KMS-11 (cell line): ENCODE data around the gene PHF21B.

ENCODE experiments used
- H2AFZ ChIP-seq: fragments of 200-600 bp; sonication (generic); 2 replicates; pipeline ENCODE4 v1.6.1; 2016; ENCODE audit warnings: antibody characterized with exemption, mixed run types, low read depth
- H3K27ac ChIP-seq: fragments of 200-600 bp; sonication (generic); 2 replicates; pipeline ENCODE4 v1.6.1; 2016; ENCODE audit warnings: mild to moderate bottlenecking, mixed run types
- H3K27me3 ChIP-seq: fragments of 200-600 bp; sonication (generic); 2 replicates; pipeline ENCODE4 v1.6.1; 2017; ENCODE audit warnings: mild to moderate bottlenecking, low read depth, mixed run types, moderate library complexity; ENCODE audit not compliant: insufficient read depth
- H3K36me3 ChIP-seq: fragments of 200-600 bp; sonication (generic); 2 replicates; pipeline ENCODE4 v1.6.1; 2017; ENCODE audit warnings: mild to moderate bottlenecking, mixed run types; ENCODE audit not compliant: insufficient read depth
- H3K4me1 ChIP-seq: fragments of 200-600 bp; sonication (generic); 2 replicates; pipeline ENCODE4 v1.6.1; 2016; ENCODE audit warnings: mild to moderate bottlenecking, low read depth, mixed run types; ENCODE audit not compliant: poor library complexity, severe bottlenecking
- H3K4me2 ChIP-seq: fragments of 200-600 bp; sonication (generic); 2 replicates; pipeline ENCODE4 v1.7.0; 2016; ENCODE audit warnings: mild to moderate bottlenecking, mixed run types
- H3K4me3 ChIP-seq: fragments of 200-600 bp; sonication (generic); IDR thresholded peaks from 2 replicates; pipeline ENCODE4 v1.6.1; 2017; ENCODE audit warnings: low read depth, low read length, mixed read lengths; ENCODE audit not compliant: insufficient read depth
- H3K79me2 ChIP-seq: fragments of 200-600 bp; sonication (generic); 2 replicates; pipeline ENCODE4 v1.6.1; 2016; ENCODE audit warnings: low read depth, mixed run types; ENCODE audit not compliant: insufficient read depth
- H3K9ac ChIP-seq: fragments of 200-600 bp; sonication (generic); 2 replicates; pipeline ENCODE4 v1.6.1; 2016; ENCODE audit warnings: mild to moderate bottlenecking, mixed run types
- H4K20me1 ChIP-seq: fragments of 200-600 bp; sonication (generic); 2 replicates; pipeline ENCODE4 v1.6.1; 2016; ENCODE audit warnings: mild to moderate bottlenecking, mixed run types; ENCODE audit not compliant: insufficient read depth
- TF ChIP-seq, protein P1 (sequence below): fragments of 200-600 bp; sonication (generic); conservative IDR thresholded peaks from 2 replicates; pipeline ENCODE4 v1.6.1; 2017; ENCODE audit warnings: low read depth, mild to moderate bottlenecking, antibody characterized with exemption, low read length, moderate library complexity, mixed read lengths

PHF21B gene

DNA sequence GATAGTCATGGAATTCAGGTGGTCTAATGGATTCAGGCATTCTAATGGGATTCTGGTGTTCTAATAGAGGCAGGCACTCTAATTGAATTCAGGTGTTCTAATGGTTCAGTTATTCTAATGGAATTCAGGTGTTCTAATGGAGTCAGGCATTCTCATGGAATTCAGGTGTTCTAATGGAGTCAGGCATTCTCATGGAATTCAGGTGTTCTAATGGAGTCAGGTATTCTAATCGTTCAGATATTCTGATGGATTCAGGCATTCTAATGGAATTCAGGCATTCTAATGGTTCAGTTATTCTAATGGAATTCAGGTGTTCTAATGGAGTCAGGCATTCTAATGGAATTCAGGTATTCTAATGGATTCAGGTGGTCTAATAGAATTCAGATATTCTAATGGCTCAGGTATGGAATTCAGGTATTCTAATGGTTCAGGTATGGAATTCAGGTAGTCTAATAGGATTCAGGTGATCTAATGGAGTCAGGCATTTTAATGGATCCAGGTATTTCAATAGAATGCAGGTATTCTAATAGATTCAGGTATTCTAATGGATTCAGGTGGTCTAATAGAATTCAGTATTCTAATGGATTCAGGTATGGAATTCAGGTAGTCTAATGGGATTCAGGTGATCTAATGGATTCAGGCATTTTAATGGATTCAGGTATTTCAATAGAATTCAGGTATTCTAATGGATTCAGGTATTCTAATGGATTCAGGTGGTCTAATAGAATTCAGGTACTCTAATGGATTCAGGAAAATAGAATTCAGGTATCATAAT lies 22.0 kb upstream of the PHF21B start:
- no peak overlapping the region for H2AFZ ChIP-seq
- no peaks in the 10 kb centered on the region; the same call in 1 of the 2 replicates for H3K27me3 ChIP-seq
- no peak overlapping the region for H3K27ac ChIP-seq
- H4K20me1 ChIP-seq: no peaks in the 10 kb centered on the region
- no peaks in the 10 kb centered on the region for H3K79me2 ChIP-seq
- no peak overlapping the region for H3K4me3 ChIP-seq
- no peaks in the 10 kb centered on the region for H3K4me1 ChIP-seq
- TF ChIP-seq, protein P1, sequence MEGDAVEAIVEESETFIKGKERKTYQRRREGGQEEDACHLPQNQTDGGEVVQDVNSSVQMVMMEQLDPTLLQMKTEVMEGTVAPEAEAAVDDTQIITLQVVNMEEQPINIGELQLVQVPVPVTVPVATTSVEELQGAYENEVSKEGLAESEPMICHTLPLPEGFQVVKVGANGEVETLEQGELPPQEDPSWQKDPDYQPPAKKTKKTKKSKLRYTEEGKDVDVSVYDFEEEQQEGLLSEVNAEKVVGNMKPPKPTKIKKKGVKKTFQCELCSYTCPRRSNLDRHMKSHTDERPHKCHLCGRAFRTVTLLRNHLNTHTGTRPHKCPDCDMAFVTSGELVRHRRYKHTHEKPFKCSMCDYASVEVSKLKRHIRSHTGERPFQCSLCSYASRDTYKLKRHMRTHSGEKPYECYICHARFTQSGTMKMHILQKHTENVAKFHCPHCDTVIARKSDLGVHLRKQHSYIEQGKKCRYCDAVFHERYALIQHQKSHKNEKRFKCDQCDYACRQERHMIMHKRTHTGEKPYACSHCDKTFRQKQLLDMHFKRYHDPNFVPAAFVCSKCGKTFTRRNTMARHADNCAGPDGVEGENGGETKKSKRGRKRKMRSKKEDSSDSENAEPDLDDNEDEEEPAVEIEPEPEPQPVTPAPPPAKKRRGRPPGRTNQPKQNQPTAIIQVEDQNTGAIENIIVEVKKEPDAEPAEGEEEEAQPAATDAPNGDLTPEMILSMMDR: no peak
- H3K9ac ChIP-seq: no peak overlapping the region
- H3K36me3 ChIP-seq: no peaks in the 10 kb centered on the region
- no peak overlapping the region for H3K4me2 ChIP-seq

DNA sequence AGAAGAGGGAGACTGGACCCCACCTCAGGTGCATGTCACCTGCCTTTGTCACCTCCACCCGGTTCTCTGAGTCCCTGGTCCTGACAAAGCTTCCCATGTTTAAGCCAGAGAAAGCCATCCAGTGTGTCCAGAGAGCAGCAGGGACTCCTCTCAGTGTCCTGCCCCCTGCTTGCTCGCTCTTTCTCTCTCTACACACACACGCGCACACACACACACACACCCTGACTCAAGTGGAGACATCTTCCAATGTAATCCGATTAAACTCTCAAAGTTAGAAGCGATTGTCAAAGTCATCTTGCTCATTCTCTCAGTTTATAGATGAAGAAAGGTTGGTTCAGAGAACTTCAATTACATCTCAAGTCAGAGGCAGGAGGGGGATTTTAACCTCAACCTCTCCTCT lies 19.7 kb upstream of the PHF21B start:
- no peaks in the 10 kb centered on the region for H3K4me1 ChIP-seq
- no peak overlapping the region for H3K27ac ChIP-seq
- peaks cover 6% of the 10 kb centered on the region; the same call in 1 of the 2 replicates for H3K27me3 ChIP-seq
- TF ChIP-seq, protein P1: no peak
- H4K20me1 ChIP-seq: no peaks in the 10 kb centered on the region
- H3K36me3 ChIP-seq: no peaks in the 10 kb centered on the region
- no peak overlapping the region for H3K9ac ChIP-seq
- H3K4me3 ChIP-seq: no peak overlapping the region
- no peaks in the 10 kb centered on the region for H3K79me2 ChIP-seq
- H2AFZ ChIP-seq: no peak overlapping the region
- H3K4me2 ChIP-seq: no peak overlapping the region

DNA sequence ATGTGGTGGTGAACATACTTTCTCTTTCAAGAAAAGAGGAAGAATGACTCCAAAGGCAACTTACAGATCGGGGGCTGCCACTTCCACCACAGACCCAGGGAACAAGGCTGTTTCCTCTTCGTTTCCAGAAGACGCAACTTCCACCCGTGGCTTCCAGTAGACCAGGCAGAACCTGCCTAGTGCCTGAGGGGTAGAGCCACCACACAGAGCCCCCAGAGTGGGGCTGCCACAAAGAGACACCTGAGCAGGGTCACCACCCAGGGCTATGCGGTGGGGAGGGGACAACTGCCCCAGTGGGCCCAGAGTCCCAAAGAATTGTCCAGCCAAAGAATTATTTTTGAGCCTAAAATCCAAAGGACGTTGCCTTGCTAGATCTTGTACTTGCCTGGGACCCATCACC lies 16.7 kb upstream of the PHF21B start:
- H3K27me3 ChIP-seq: peaks cover 13% of the 10 kb centered on the region; the same call in 1 of the 2 replicates
- no peak overlapping the region for H3K4me3 ChIP-seq
- no peak overlapping the region for H3K9ac ChIP-seq
- no peaks in the 10 kb centered on the region for H3K79me2 ChIP-seq
- H3K4me2 ChIP-seq: no peak overlapping the region
- no peak overlapping the region for H2AFZ ChIP-seq
- H4K20me1 ChIP-seq: no peaks in the 10 kb centered on the region
- H3K27ac ChIP-seq: no peak overlapping the region
- H3K36me3 ChIP-seq: no peaks in the 10 kb centered on the region
- no peaks in the 10 kb centered on the region for H3K4me1 ChIP-seq
- TF ChIP-seq, protein P1: no peak

DNA sequence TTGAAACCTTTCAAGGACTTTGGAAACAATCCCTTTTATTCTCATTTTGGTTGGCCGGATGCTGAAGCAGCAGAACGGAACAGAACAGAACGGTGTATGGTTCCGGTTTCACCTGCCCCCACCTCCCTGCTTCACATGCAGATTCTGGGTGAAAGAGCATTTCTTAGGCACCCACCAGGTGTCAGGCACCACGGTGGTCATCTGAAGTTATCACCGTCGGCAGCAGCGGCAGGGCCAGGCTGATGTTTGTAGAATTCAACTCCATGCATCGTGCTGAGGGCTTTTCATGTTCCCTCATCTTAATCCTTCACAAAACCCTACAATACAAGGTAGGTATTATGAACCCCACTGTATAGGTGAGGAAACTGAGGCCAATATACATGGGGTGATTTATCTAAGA lies 13.6 kb upstream of the PHF21B start:
- Histone ChIP-seq H2AFZ (no peak overlapping the region), H3K4me2 (no peak overlapping the region), H3K9ac (no peak overlapping the region), H3K27me3 (peaks cover 16% of the 10 kb centered on the region; the same call in 1 of the 2 replicates), H4K20me1 (no peaks in the 10 kb centered on the region), H3K4me3 (no peak overlapping the region), H3K79me2 (no peaks in the 10 kb centered on the region), H3K36me3 (no peaks in the 10 kb centered on the region), H3K27ac (no peak overlapping the region), H3K4me1 (no peaks in the 10 kb centered on the region)
- TF ChIP-seq, protein P1: no peak
